Astrocyte of the cerebellum (primary cell): ENCODE data around the gene MED22.

ENCODE experiments used
- DNase-seq: peaks from one replicate; pipeline ENCODE4 v3.0.0-alpha.2; 2011; ENCODE audit warnings: low read depth
- H3K4me3 ChIP-seq: 2 replicates; pipeline ENCODE4 v1.5.1; 2011; ENCODE audit warnings: mild to moderate bottlenecking, low read depth, low read length, moderate library complexity
- CTCF ChIP-seq: IDR thresholded peaks from 2 replicates; pipeline ENCODE4 v1.5.1; 2012; ENCODE audit warnings: low read length, low read depth, moderate library complexity, mild to moderate bottlenecking; ENCODE audit errors: missing control alignments
- in situ Hi-C: cut with HindIII; loops from 2 replicates; pipeline ENCODE4 v1.10.0; 2017; ENCODE audit warnings: low sequenced_read_pairs

MED22 gene

GRCh38 chr9:133375724-133376654, 28.1 kb upstream of the MED22 start, which contains the start of the genes STKLD1 and SURF4:
Gene STKLD1, plus strand, starts transcription at chr9:133376366. Its CDS starts 108 bp downstream, at chr9:133376474.
Gene SURF4, minus strand, starts transcription at chr9:133376060. Its CDS starts 91 bp downstream, at chr9:133375969.
- no peak for TF ChIP-seq CTCF
- in situ Hi-C loops = loop anchor here (5.0 kb wide), 1 partner anchor 91 kb away; no protein-coding TSS in a partner anchor
- DNase-seq = peak; percentile 88
- peak within 1 kb of the TSS; percentile 79 for H3K4me3 ChIP-seq

- in situ Hi-C loops = loop anchor here (5.0 kb wide), 1 partner anchor 92 kb away; no protein-coding TSS in a partner anchor
- no peak for DNase-seq
Measured at GRCh38 chr9:133375116-133375723, 27.3 kb upstream of the MED22 start.

DNA sequence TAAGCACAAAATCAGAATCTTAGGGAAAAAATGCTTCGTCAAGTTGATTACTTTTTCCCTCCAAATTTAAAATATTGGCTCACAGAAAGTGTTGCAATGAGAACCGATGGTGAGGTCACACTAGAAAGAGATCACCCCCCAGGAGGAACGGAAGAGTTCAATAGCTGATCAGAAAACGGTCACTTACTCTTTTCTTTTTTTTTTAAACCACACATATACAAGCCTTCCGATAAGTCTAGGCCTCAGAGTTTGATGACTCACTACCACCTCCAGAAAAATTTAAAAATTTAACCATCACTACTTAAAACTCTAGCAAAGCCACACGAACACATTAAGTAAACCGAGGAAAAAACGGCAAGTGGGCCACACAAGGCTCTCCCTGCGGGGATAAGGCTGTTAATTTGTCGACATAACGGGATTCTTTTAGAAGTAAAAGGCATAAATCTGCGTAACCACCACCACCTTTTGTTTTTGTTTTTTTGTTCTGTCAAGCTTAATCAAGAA, 26.7 kb upstream of the MED22 start:
- TF ChIP-seq CTCF = no peak
- H3K4me3 ChIP-seq = peak overlapping the region; percentile 79
- in situ Hi-C loops = loop anchor here (5.0 kb wide), 2 partner anchors 43 to 93 kb away; partner anchors contain the start of gene REXO4
- DNase-seq = peak; percentile 23

More at GRCh38 chr9:133375116-133375723, 27.3 kb upstream of the MED22 start:
- peak overlapping the region; percentile 79 for H3K4me3 ChIP-seq
- TF ChIP-seq CTCF = peak; percentile 13

GRCh38 chr9:133372144-133372543, 24.2 kb upstream of the MED22 start:
- no peak overlapping the region for H3K4me3 ChIP-seq
- TF ChIP-seq CTCF = no peak
- in situ Hi-C loops = loop anchor here (5.0 kb wide), 1 partner anchor 45 kb away; the partner anchor contains the start of gene REXO4
- no peak for DNase-seq

GRCh38 chr9:133371261-133371711, 23.4 kb upstream of the MED22 start:
- DNase-seq = no peak
- TF ChIP-seq CTCF = no peak
- no peak overlapping the region for H3K4me3 ChIP-seq
- in situ Hi-C loops = loop anchor here (5.0 kb wide), 1 partner anchor 46 kb away; the partner anchor contains the start of gene REXO4

GRCh38 chr9:133370685-133371084, 22.8 kb upstream of the MED22 start:
- no peak overlapping the region for H3K4me3 ChIP-seq
- in situ Hi-C loops = loop anchor here (5.0 kb wide), 1 partner anchor 47 kb away; the partner anchor contains the start of gene REXO4
- TF ChIP-seq CTCF = no peak
- no peak for DNase-seq
